GM18907 (cell line): Measurements from ENCODE around the gene CNTNAP2.

Source experiments
- ATAC-seq: cut with Tn5 transposase; IDR thresholded peaks from one replicate; pipeline ENCODE4 v1.9.1; 2021; ENCODE audit warnings: mild to moderate bottlenecking, moderate library complexity; ENCODE audit not compliant: unreplicated experiment

CNTNAP2 gene

GRCh38 chr7:146966274-146966673 is 849.7 kb downstream of the CNTNAP2 start:
- ATAC-seq = no peak

GRCh38 chr7:146982482-146982881 is 865.9 kb downstream of the CNTNAP2 start:
- no peak for ATAC-seq

GRCh38 chr7:146991596-146991995 is 875.0 kb downstream of the CNTNAP2 start:
- ATAC-seq = no peak

DNA sequence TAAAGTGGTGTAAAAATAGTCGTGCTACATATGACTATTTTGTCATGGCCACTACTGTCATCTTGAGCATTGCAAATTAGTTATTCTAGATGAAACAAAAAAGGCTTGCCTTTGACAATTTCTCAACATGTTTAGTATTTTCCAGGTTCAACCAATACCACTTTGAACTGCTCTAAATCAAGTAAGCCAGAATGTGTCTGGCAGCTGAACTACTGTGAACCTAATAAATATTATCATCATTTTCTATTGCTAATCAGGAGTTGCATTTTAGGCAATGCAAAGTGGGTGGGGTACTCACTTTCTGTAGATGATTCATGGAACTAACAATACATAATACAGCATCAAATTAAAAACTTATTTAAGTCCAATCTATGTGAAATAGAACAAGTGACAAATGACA is 877.2 kb downstream of the CNTNAP2 start:
- ATAC-seq = no peak

- ATAC-seq = no peak
Measured at GRCh38 chr7:147008530-147008929, 891.9 kb downstream of the CNTNAP2 start.

- ATAC-seq = no peak
Measured at GRCh38 chr7:147012666-147013065, 896.1 kb downstream of the CNTNAP2 start.

- ATAC-seq = no peak
Measured at GRCh38 chr7:147013825-147014224, 897.2 kb downstream of the CNTNAP2 start.

DNA sequence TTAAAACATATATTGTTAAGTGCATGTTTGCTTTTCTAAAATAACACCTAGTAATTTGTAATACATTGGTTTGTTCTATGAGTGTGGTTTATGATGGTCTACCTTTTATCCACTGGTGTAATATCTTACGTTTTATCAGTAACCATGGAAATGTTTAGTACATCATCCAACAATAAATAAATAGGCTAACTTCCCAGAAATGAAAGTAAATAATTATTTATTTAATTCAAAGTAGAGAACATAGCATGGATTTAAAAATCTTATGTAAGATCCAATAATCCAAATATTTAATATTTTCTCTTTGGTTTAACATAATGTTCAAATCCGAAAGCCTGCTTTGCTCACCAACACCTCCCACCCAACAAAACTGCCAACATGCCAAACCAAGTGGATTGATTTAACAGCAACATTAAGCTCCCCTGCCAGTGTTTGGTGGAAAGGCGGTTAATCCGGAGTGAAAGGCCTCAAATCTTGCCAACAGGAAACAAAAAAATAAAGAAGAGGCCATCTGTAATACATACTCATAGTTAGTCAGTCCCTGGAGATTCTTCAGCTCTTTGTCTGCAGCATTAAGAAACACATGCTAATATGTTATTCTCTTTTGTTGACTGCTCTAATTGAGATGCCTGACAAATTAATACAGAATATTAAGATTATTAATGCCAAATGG is 897.8 kb downstream of the CNTNAP2 start:
- ATAC-seq = no peak

GRCh38 chr7:147015999-147016398 is 899.4 kb downstream of the CNTNAP2 start:
- no peak for ATAC-seq

GRCh38 chr7:147022056-147022455 is 905.5 kb downstream of the CNTNAP2 start:
- ATAC-seq = no peak

GRCh38 chr7:147023440-147023839 is 906.8 kb downstream of the CNTNAP2 start:
- ATAC-seq = no peak

- ATAC-seq = no peak
Measured at GRCh38 chr7:147029953-147030352, 913.4 kb downstream of the CNTNAP2 start.

DNA sequence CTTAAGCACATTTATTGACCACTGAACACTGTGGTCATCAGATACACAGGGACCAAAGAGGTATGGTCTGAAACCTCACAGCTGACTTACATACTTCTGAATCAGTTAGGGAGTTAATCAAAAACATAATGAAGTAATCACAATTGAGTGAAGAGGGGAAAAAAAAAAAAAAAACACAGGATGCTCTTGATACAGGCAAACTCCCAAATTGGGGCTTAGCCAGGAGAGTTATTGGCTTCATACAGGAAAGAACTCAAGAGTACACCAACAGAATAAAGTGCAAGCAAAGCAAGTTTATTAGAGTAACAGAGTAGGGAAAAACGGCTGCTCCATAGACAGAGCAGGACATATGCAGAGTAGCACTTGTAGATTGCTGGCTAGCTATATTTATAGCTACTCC is 917.0 kb downstream of the CNTNAP2 start:
- no peak for ATAC-seq

DNA sequence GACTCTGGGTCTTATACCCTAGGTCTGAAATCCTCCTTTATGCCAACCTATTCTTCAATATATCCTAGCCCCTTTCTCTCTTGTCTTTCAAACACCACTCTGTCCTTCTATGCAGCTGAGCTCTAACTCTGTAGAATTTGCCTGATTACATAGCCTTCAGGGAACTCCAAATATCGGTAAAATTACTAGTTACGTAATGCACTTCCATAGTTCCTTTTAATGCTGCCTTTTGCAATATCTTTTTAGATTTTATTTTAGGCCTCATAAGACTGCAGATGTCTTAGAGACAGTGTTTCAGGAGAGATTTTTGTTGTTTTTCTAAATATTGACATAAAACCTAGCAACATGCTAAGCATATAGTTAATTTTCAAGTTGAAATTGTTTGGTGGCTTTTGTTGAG is 924.8 kb downstream of the CNTNAP2 start:
- no peak for ATAC-seq

GRCh38 chr7:147044941-147045340 is 928.3 kb downstream of the CNTNAP2 start:
- no peak for ATAC-seq

GRCh38 chr7:147047696-147048095 is 931.1 kb downstream of the CNTNAP2 start:
- ATAC-seq = no peak

- ATAC-seq = no peak
Measured at GRCh38 chr7:147048864-147049263, 932.3 kb downstream of the CNTNAP2 start.

GRCh38 chr7:147052818-147053217 is 936.2 kb downstream of the CNTNAP2 start:
- ATAC-seq = no peak

DNA sequence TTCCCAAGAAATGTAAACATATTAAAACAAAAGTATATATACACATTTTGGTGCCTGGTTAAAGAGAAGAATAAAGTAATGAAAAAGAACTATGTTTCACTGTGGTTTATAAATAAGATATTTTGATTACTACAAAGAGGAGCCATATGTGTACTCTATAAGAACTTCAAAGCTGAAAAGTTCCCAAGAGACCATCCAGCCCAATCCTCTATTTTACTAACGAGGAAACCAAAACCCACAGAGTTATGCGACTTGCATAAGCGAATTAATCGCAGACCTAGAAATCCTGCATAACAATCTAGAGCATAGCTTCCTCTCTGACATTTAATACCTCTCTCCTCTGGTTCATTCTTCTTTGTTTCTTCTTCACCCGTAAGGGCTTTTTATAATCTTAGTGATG is 937.1 kb downstream of the CNTNAP2 start:
- no peak for ATAC-seq

GRCh38 chr7:147060070-147060469 is 943.5 kb downstream of the CNTNAP2 start:
- ATAC-seq = no peak

DNA sequence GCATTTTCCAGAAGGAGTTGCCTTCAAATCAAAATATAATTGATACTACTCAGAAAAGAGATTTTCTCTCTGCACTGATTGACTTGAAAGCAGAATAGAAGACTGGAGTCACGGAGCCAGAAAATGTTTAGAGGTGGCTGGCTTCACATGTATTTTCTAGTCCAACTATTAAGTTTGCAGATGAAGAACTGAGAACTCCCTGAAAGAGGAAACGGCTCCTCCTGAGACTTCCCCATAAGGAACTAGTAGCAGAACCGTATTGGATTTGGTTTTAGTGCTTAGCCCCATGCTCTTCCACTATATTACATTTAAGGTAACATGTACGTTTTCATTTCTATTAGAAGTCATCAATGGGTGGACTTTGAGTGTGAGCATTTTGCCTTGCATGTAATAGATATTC is 946.3 kb downstream of the CNTNAP2 start:
- no peak for ATAC-seq

DNA sequence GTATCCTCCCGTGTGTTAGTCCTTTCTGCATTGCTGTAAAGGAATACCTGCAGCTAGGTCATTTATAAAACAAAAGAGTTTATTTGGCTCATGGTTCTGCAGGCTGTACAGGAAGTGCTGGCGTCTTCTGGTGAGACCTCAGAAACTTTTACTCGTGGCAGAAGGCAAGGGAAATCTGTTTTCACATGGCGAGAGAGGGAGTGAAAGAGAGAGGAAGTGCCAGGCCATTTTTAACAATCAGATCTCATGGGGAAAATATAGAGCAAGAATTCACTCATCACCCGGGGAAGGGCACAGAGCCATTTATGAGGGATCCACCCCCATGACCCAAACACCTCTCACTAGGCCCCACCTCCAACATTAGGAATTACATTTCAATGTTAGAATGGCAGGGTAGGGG is 952.2 kb downstream of the CNTNAP2 start:
- no peak for ATAC-seq

GRCh38 chr7:147069771-147070170 is 953.2 kb downstream of the CNTNAP2 start:
- ATAC-seq = no peak
